Measurements from ENCODE around the gene MKKS. TPM values are rescaled to one million over a fixed set of nuclear protein-coding genes. Genes with fewer than 3 reads are reported as not detected.

The MKKS gene
- polyA plus RNA-seq (2013, experiment 1 of 2), result 31.2 TPM
- polyA plus RNA-seq (2013, experiment 2 of 2), result 31.1 TPM

GRCh38 chr20:10433623-10434466 lies at the start of gene MKKS:
Gene MKKS (minus strand): TSS chr20:10434222. CDS start chr20:10413514, 20,708 bp downstream.
- no CpG with 5 or more reads among the region's 73 CpGs for WGBS, 2 donors (ENCODE audit: extremely low coverage in 2 of 2, insufficient read length in 2 of 2, insufficient replicate concordance in 1 of 2)

GRCh38 chr20:10483691-10484090 lies 49.7 kb upstream of the MKKS start:
- H2BK12ac ChIP-seq (ENCODE audit: low read length), result no peak overlapping the region
- H2BK120ac ChIP-seq (ENCODE audit: low read depth, low read length), result no peak overlapping the region
- no peak overlapping the region for H3K4me2 ChIP-seq (ENCODE audit: insufficient read depth, low read length, poor library complexity, severe bottlenecking)
- H4K8ac ChIP-seq (ENCODE audit: low read depth, low read length), result no peak overlapping the region
- DNase-seq (ENCODE audit: low spot score), result no peak
- no peak overlapping the region for H3K23ac ChIP-seq (ENCODE audit: low read depth, low read length, poor library complexity)
- no peak overlapping the region for H4K91ac ChIP-seq (ENCODE audit: low read depth, low read length, poor library complexity)
- no peak overlapping the region for H3K9ac ChIP-seq (ENCODE audit: low read depth, low read length, poor library complexity)
- H3K4me3 ChIP-seq (ENCODE audit: low read length in 2 of 2), result no peak overlapping the region
- peaks cover 0 to 6% of the 10 kb centered on the region in 2 donors for H3K4me1 ChIP-seq (ENCODE audit: control insufficient read depth in 2 of 2, insufficient read depth in 1 of 2, low read depth in 1 of 2, low read length in 2 of 2)
- no peak overlapping the region for H3K27ac ChIP-seq (replicated peaks; ENCODE audit: low read length)
- no peaks in the 10 kb centered on the region for H3K27me3 ChIP-seq (ENCODE audit: control insufficient read depth in 3 of 3, insufficient read depth in 3 of 3, low read depth in 1 of 3, low read length in 3 of 3)
- H2BK15ac ChIP-seq (ENCODE audit: low read length), result no peak overlapping the region
- no peak overlapping the region for H2AFZ ChIP-seq (ENCODE audit: low read length)
- H3K4ac ChIP-seq (ENCODE audit: low read length), result no peak overlapping the region
- no peaks in the 10 kb centered on the region for H3K79me1 ChIP-seq (ENCODE audit: low read depth, low read length)
- no peaks in the 10 kb centered on the region for H3K9me3 ChIP-seq (replicated peaks in 1 of 2; ENCODE audit: control insufficient read depth in 2 of 2, insufficient read depth in 1 of 2, low read depth in 1 of 2, low read length in 2 of 2)
- no peak overlapping the region for H2BK5ac ChIP-seq (ENCODE audit: low read length)
- no CpG with 5 or more reads among the region's 2 CpGs for WGBS, 2 donors (ENCODE audit: extremely low coverage in 2 of 2, insufficient read length in 2 of 2, insufficient replicate concordance in 1 of 2)
- H2AK5ac ChIP-seq (ENCODE audit: low read depth, low read length), result no peak overlapping the region
- no peak overlapping the region for H3K14ac ChIP-seq (ENCODE audit: low read length)
- no peaks in the 10 kb centered on the region for H3K36me3 ChIP-seq (replicated peaks in 1 of 2; ENCODE audit: control insufficient read depth in 2 of 2, insufficient read depth in 2 of 2, low read length in 2 of 2)
- no peak overlapping the region for H3K18ac ChIP-seq (ENCODE audit: low read length)

More at GRCh38 chr20:10433623-10434466, at the start of gene MKKS:
- peak within 1 kb of the TSS; percentile 92 to 94 for H3K4me3 ChIP-seq (ENCODE audit: low read length in 2 of 2)
- DNase-seq (ENCODE audit: low spot score), result peak; percentile 90
- peak within 1 kb of the TSS; percentile 83 for H3K4me2 ChIP-seq (ENCODE audit: insufficient read depth, low read length, poor library complexity, severe bottlenecking)
- peak within 1 kb of the TSS; percentile 99 for H2AK5ac ChIP-seq (ENCODE audit: low read depth, low read length)
- H3K9me3 ChIP-seq (replicated peaks in 1 of 2; ENCODE audit: control insufficient read depth in 2 of 2, insufficient read depth in 1 of 2, low read depth in 1 of 2, low read length in 2 of 2), result no peaks in the 10 kb centered on the region
- peak within 1 kb of the TSS; percentile 99 for H3K9ac ChIP-seq (ENCODE audit: low read depth, low read length, poor library complexity)
- H3K14ac ChIP-seq (ENCODE audit: low read length), result peak within 1 kb of the TSS; percentile 99
- peaks cover 9% of the 10 kb centered on the region for H3K79me1 ChIP-seq (ENCODE audit: low read depth, low read length)
- peak within 1 kb of the TSS; percentile 86 for H3K27ac ChIP-seq (replicated peaks; ENCODE audit: low read length)
- H3K27me3 ChIP-seq (ENCODE audit: control insufficient read depth in 3 of 3, insufficient read depth in 3 of 3, low read depth in 1 of 3, low read length in 3 of 3), result no peaks in the 10 kb centered on the region
- H2BK12ac ChIP-seq (ENCODE audit: low read length), result peak within 1 kb of the TSS; percentile 76
- peak within 1 kb of the TSS; percentile 96 for H2BK5ac ChIP-seq (ENCODE audit: low read length)
- peak within 1 kb of the TSS; percentile 94 for H3K23ac ChIP-seq (ENCODE audit: low read depth, low read length, poor library complexity)
- H3K18ac ChIP-seq (ENCODE audit: low read length), result peak within 1 kb of the TSS; percentile 98
- H2AFZ ChIP-seq (ENCODE audit: low read length), result peak within 1 kb of the TSS; percentile 99
- H3K4ac ChIP-seq (ENCODE audit: low read length), result peak within 1 kb of the TSS; percentile 86
- H3K4me1 ChIP-seq (ENCODE audit: control insufficient read depth in 2 of 2, insufficient read depth in 1 of 2, low read depth in 1 of 2, low read length in 2 of 2), result peaks cover 0 to 8% of the 10 kb centered on the region in 2 donors
- peaks cover 0 to 5% of the 10 kb centered on the region in 2 donors for H3K36me3 ChIP-seq (replicated peaks in 1 of 2; ENCODE audit: control insufficient read depth in 2 of 2, insufficient read depth in 2 of 2, low read length in 2 of 2)
- peak within 1 kb of the TSS; percentile 80 for H4K91ac ChIP-seq (ENCODE audit: low read depth, low read length, poor library complexity)
- H2BK15ac ChIP-seq (ENCODE audit: low read length), result peak within 1 kb of the TSS; percentile 42
- peak within 1 kb of the TSS; percentile 66 for H4K8ac ChIP-seq (ENCODE audit: low read depth, low read length)
- peak within 1 kb of the TSS; percentile 95 for H2BK120ac ChIP-seq (ENCODE audit: low read depth, low read length)

DNA sequence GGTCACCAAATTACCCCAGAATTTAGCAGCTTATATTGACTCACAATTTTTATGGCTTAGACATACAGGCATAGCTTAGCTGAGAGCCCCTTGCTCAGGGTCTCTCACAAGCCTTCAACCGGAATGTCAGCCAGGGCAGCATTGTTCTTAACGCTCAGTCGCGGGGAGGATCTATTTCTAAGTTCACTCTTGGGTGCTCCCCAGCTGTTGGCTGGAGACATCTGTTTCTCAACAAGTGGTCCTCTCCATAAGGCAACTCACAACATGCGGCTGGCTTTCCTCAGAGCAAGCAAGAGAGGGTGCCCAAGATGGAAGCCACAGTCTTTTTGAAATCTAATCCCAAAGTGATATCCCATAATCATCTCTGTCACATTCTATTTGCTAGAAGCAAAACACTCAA lies 47.7 kb upstream of the MKKS start:
- DNase-seq (ENCODE audit: low spot score), result no peak
- Histone ChIP-seq H3K36me3 (replicated peaks in 1 of 2; ENCODE audit: control insufficient read depth in 2 of 2, insufficient read depth in 2 of 2, low read length in 2 of 2) (no peaks in the 10 kb centered on the region), H2BK120ac (ENCODE audit: low read depth, low read length) (no peak overlapping the region), H4K91ac (ENCODE audit: low read depth, low read length, poor library complexity) (no peak overlapping the region), H3K27me3 (ENCODE audit: control insufficient read depth in 3 of 3, insufficient read depth in 3 of 3, low read depth in 1 of 3, low read length in 3 of 3) (no peaks in the 10 kb centered on the region), H3K4me1 (ENCODE audit: control insufficient read depth in 2 of 2, insufficient read depth in 1 of 2, low read depth in 1 of 2, low read length in 2 of 2) (peaks cover 0 to 4% of the 10 kb centered on the region in 2 donors), H3K79me1 (ENCODE audit: low read depth, low read length) (no peaks in the 10 kb centered on the region), H3K4me2 (ENCODE audit: insufficient read depth, low read length, poor library complexity, severe bottlenecking) (no peak overlapping the region), H3K18ac (ENCODE audit: low read length) (no peak overlapping the region), H3K4ac (ENCODE audit: low read length) (no peak overlapping the region), H3K27ac (replicated peaks; ENCODE audit: low read length) (no peak overlapping the region), H3K4me3 (ENCODE audit: low read length in 2 of 2) (no peak overlapping the region), H3K14ac (ENCODE audit: low read length) (no peak overlapping the region), H2AK5ac (ENCODE audit: low read depth, low read length) (no peak overlapping the region), H3K9me3 (replicated peaks in 1 of 2; ENCODE audit: control insufficient read depth in 2 of 2, insufficient read depth in 1 of 2, low read depth in 1 of 2, low read length in 2 of 2) (no peaks in the 10 kb centered on the region), H3K9ac (ENCODE audit: low read depth, low read length, poor library complexity) (no peak overlapping the region), H2BK12ac (ENCODE audit: low read length) (no peak overlapping the region), H2BK15ac (ENCODE audit: low read length) (no peak overlapping the region), H2BK5ac (ENCODE audit: low read length) (no peak overlapping the region), H4K8ac (ENCODE audit: low read depth, low read length) (no peak overlapping the region), H3K23ac (ENCODE audit: low read depth, low read length, poor library complexity) (no peak overlapping the region), H2AFZ (ENCODE audit: low read length) (no peak overlapping the region)
- no CpG with 5 or more reads among the region's 5 CpGs for WGBS, 2 donors (ENCODE audit: extremely low coverage in 2 of 2, insufficient read length in 2 of 2, insufficient replicate concordance in 1 of 2)

GRCh38 chr20:10478930-10479329 lies 44.9 kb upstream of the MKKS start:
- no peak overlapping the region for H3K9ac ChIP-seq (ENCODE audit: low read depth, low read length, poor library complexity)
- H2BK5ac ChIP-seq (ENCODE audit: low read length), result no peak overlapping the region
- no peak overlapping the region for H3K27ac ChIP-seq (replicated peaks; ENCODE audit: low read length)
- no peak overlapping the region for H3K4me2 ChIP-seq (ENCODE audit: insufficient read depth, low read length, poor library complexity, severe bottlenecking)
- no peaks in the 10 kb centered on the region for H3K9me3 ChIP-seq (replicated peaks in 1 of 2; ENCODE audit: control insufficient read depth in 2 of 2, insufficient read depth in 1 of 2, low read depth in 1 of 2, low read length in 2 of 2)
- H3K18ac ChIP-seq (ENCODE audit: low read length), result no peak overlapping the region
- no CpG with 5 or more reads among the region's 4 CpGs for WGBS, 2 donors (ENCODE audit: extremely low coverage in 2 of 2, insufficient read length in 2 of 2, insufficient replicate concordance in 1 of 2)
- no peak overlapping the region for H2BK15ac ChIP-seq (ENCODE audit: low read length)
- no peak overlapping the region for H3K4ac ChIP-seq (ENCODE audit: low read length)
- H3K27me3 ChIP-seq (ENCODE audit: control insufficient read depth in 3 of 3, insufficient read depth in 3 of 3, low read depth in 1 of 3, low read length in 3 of 3), result no peaks in the 10 kb centered on the region
- H3K14ac ChIP-seq (ENCODE audit: low read length), result no peak overlapping the region
- H3K36me3 ChIP-seq (replicated peaks in 1 of 2; ENCODE audit: control insufficient read depth in 2 of 2, insufficient read depth in 2 of 2, low read length in 2 of 2), result no peaks in the 10 kb centered on the region
- H4K8ac ChIP-seq (ENCODE audit: low read depth, low read length), result no peak overlapping the region
- H3K79me1 ChIP-seq (ENCODE audit: low read depth, low read length), result no peaks in the 10 kb centered on the region
- H3K23ac ChIP-seq (ENCODE audit: low read depth, low read length, poor library complexity), result no peak overlapping the region
- peaks cover 0 to 4% of the 10 kb centered on the region in 2 donors for H3K4me1 ChIP-seq (ENCODE audit: control insufficient read depth in 2 of 2, insufficient read depth in 1 of 2, low read depth in 1 of 2, low read length in 2 of 2)
- H4K91ac ChIP-seq (ENCODE audit: low read depth, low read length, poor library complexity), result no peak overlapping the region
- no peak overlapping the region for H2BK120ac ChIP-seq (ENCODE audit: low read depth, low read length)
- H3K4me3 ChIP-seq (ENCODE audit: low read length in 2 of 2), result no peak overlapping the region
- H2AFZ ChIP-seq (ENCODE audit: low read length), result no peak overlapping the region
- H2AK5ac ChIP-seq (ENCODE audit: low read depth, low read length), result no peak overlapping the region
- DNase-seq (ENCODE audit: low spot score), result no peak
- H2BK12ac ChIP-seq (ENCODE audit: low read length), result no peak overlapping the region

All from neuronal stem cell (in vitro differentiated cells).